GM12872 (cell line): ENCODE data around the gene GRB7.

ENCODE experiments used
- CTCF ChIP-seq: IDR thresholded peaks from 3 replicates; pipeline ENCODE4 v1.5.1; 2011; ENCODE audit warnings: low read depth, mild to moderate bottlenecking, low read length, moderate library complexity; ENCODE audit not compliant: insufficient read depth

Gene GRB7

GRCh38 chr17:39772415-39772814, 34.7 kb downstream of the GRB7 start:
- TF ChIP-seq CTCF = no peak

GRCh38 chr17:39772987-39773934, 35.5 kb downstream of the GRB7 start:
- 0 out of 3 replicates have a peak, but pooled peaks have one; percentile 2 for TF ChIP-seq CTCF

GRCh38 chr17:39774047-39774446, 36.3 kb downstream of the GRB7 start:
- no peak for TF ChIP-seq CTCF

GRCh38 chr17:39775031-39775430, 37.3 kb downstream of the GRB7 start:
- TF ChIP-seq CTCF = no peak

- TF ChIP-seq CTCF = no peak
These were observed 38.5 kb downstream of the GRB7 start for GRCh38 chr17:39776252-39776651.

GRCh38 chr17:39777534-39778365, 40.0 kb downstream of the GRB7 start:
- no peak for TF ChIP-seq CTCF

GRCh38 chr17:39781031-39781860, 43.5 kb downstream of the GRB7 start:
- TF ChIP-seq CTCF = no peak
